HUES64 (cell line): ENCODE measurements around the gene CDC34.

Experiments
- H3K27ac ChIP-seq: 2 replicates; pipeline ENCODE4 v1.7.0; 2013; ENCODE audit warnings: low read depth, low read length, inconsistent platforms
- H3K27me3 ChIP-seq: 2 replicates; pipeline ENCODE4 v1.6.1; 2013; ENCODE audit warnings: mild to moderate bottlenecking, low read length; ENCODE audit not compliant: insufficient read depth
- H3K36me3 ChIP-seq: 2 replicates; pipeline ENCODE4 v1.6.1; 2013; ENCODE audit warnings: mild to moderate bottlenecking, low read length; ENCODE audit not compliant: insufficient read depth
- H3K4me1 ChIP-seq: 2 replicates; pipeline ENCODE4 v1.6.1; 2013; ENCODE audit warnings: mild to moderate bottlenecking, low read length, moderate library complexity; ENCODE audit not compliant: insufficient read depth
- H3K4me3 ChIP-seq: 2 replicates; pipeline ENCODE4 v1.5.1; 2013; ENCODE audit warnings: mild to moderate bottlenecking, low read length, moderate library complexity
- H3K9ac ChIP-seq: 2 replicates; pipeline ENCODE4 v1.6.1; 2013; ENCODE audit warnings: mild to moderate bottlenecking, low read depth, low read length
- H3K9me3 ChIP-seq: 2 replicates; pipeline ENCODE4 v1.6.1; 2013; ENCODE audit warnings: low read depth, low read length; ENCODE audit not compliant: insufficient read depth
- WGBS: fragments of 150-250, 120-280 bp; methylation state at CpG from one replicate; pipeline ENCODE4 v1.1.7; 2013; ENCODE audit warnings: missing lambda C conversion rate; 5-methylcytosine and 5-hydroxymethylcytosine counted together

CDC34 gene

DNA sequence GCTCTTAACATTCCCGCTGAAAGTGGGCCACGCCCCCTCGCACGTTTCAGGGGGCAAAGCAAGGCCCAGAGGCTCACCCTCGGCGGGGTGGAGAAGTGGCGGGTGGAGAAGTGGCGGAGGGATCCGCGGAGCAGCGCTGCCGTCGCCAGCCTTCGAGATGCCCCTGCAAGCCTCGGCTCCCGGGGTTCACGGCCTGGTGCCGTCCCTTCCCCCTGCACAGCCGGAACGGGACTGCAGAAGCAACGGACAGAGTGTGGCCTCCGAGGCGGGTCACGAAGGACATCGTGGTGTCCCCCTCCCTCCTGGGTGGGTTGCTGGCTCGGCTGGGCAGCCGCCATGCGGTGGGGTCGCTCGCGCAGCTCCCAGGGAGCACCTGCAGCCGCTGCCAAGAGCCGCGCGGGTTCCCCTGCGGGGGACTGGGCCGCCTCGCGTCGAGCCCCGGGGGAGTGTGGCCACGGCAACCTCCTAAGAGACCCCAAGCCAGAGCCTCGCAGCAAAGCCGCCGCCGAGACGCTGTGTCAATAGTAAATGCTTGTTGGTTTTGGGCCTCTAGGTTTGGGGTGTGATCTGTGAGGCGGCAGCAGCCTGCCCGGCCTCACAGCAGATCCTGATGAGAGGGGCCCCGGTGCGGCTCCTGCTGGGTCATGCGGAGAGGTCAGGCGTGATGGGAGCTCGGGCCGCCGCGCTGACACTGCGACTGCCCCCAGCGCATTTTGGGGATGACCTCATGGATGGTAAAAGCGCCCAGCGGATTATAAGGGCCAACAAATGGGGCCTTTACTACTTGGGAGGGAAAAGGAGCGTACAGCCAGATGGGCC is 18.8 kb upstream of the CDC34 start:
- H3K27me3 ChIP-seq: no peaks in the 10 kb centered on the region; the same call in 1 of the 2 replicates
- H3K9ac ChIP-seq: no peak overlapping the region
- no peak overlapping the region for H3K27ac ChIP-seq
- peaks cover 15% of the 10 kb centered on the region for H3K4me1 ChIP-seq
- WGBS: 23% methylated on average over 62 of the region's 62 CpGs
- no peak overlapping the region for H3K4me3 ChIP-seq
- no peaks in the 10 kb centered on the region for H3K9me3 ChIP-seq
- H3K36me3 ChIP-seq: peaks cover 8% of the 10 kb centered on the region

- no peaks in the 10 kb centered on the region; the same call in 1 of the 2 replicates for H3K27me3 ChIP-seq
- no peak overlapping the region for H3K27ac ChIP-seq
- no peaks in the 10 kb centered on the region for H3K9me3 ChIP-seq
- peaks cover 8% of the 10 kb centered on the region for H3K36me3 ChIP-seq
- H3K9ac ChIP-seq: no peak overlapping the region
- peaks cover 11% of the 10 kb centered on the region for H3K4me1 ChIP-seq
- no peak overlapping the region for H3K4me3 ChIP-seq
- 78% methylated on average over 10 of the region's 10 CpGs for WGBS
These were observed 18.0 kb upstream of the CDC34 start for GRCh38 chr19:513368-514165.

DNA sequence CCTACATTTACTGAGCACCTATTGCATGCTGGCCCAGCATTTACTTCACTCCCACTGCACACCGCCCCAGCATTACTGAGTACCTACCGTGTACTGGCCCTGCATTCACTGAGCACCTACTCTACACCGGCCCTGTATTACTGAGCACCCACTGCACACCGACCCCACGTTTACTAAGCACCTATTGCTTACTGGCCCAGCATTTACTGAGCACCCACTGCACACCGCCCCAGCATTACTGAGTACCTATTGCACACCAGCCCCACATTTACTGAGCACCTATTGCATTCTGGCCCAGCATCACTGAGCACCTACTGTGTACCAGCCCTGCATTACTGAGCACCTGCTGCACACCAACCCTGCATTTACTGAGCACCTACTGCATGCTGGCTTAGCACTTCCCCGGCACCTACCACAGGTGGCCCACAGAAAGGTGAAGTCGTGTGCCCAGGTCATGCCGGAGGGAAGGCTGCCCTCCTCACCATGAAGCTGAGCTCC is 17.3 kb upstream of the CDC34 start:
- Histone ChIP-seq H3K36me3 (peaks cover 6% of the 10 kb centered on the region), H3K9ac (no peak overlapping the region), H3K4me3 (no peak overlapping the region), H3K4me1 (peaks cover 11% of the 10 kb centered on the region), H3K9me3 (no peaks in the 10 kb centered on the region), H3K27me3 (no peaks in the 10 kb centered on the region; the same call in 1 of the 2 replicates), H3K27ac (no peak overlapping the region)
- WGBS: 93% methylated on average over 9 of the region's 9 CpGs

DNA sequence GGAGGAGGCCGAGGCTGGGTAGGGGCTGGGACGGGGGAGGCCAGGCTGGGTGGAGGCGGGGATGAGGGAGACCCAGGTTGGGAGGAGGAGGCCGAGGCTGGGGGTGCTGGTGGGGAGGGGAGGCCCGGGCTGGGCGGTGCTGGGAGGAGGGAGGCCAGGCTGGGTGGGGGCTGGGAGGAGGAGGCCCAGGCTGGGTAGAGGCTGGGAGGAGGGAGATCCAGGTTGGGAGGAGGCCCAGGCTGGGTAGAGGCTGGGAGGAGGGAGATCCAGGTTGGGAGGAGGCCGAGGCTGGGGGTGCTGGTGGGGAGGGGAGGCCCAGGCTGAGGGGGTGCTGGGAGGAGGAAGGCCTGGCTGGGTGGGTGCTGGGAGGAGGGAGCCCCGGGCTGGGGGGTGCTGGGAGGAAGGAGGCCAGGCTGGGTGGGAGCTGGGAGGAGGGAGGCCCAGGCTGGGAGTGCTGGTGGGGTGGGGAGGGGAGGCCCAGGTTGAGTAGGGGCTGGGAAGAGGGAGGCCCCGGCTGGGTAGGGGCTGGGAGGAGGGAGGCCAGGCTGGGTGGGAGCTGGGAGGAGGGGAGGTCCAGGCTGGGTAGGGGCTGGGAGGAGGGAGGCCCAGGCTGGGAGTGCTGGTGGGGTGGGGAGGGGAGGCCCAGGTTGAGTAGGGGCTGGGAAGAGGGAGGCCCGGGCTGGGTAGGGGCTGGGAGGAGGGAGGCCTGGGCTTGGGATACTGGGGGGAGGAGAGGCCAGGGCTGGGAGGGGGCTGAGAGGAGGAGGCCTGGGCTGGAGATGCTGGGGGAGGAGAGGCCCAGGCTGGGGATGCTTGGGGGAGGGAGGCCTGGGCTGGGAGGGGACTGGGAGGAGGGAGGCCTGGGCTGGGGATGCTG is 13.6 kb upstream of the CDC34 start:
- Histone ChIP-seq H3K9ac (no peak overlapping the region), H3K27ac (no peak overlapping the region), H3K4me1 (no peaks in the 10 kb centered on the region), H3K27me3 (no peaks in the 10 kb centered on the region; the same call in 1 of the 2 replicates), H3K36me3 (no peaks in the 10 kb centered on the region), H3K4me3 (no peak overlapping the region), H3K9me3 (peaks cover 12% of the 10 kb centered on the region; the same call in 1 of the 2 replicates)
- WGBS: 69% methylated on average over 10 of the region's 10 CpGs

DNA sequence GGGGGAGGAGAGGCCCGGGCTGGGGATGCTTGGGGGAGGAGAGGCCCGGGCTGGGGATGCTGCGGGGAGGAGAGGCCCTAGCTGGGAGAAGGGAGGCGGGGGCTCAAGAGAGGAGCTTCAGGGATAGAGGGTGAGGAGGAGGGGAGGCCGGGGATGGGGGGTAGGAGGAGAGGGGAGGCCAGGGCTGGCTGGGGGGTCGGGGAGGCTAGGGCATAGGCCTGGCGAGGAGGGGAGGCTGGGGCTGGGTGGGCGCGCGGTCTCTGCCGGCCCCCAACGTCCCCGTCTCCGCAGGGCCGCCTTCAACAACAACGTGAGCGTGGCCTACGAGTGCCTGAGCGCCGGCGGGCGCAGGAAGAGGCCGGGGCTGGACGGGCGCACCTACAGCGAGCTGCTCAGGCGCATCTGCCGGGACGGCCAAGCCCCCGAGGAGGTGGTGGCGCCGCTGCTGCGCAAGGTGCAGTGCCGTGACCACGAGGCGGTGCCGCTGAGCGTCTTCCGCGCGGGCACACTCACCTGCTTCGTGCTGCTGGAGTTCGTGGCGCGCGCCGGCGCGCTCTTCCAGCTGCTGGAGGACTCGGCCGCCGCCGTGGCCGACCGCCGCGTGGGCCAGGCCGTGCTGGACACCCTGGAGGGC is 12.8 kb upstream of the CDC34 start:
- H3K36me3 ChIP-seq: no peaks in the 10 kb centered on the region
- H3K9ac ChIP-seq: no peak overlapping the region
- H3K27me3 ChIP-seq: no peaks in the 10 kb centered on the region; the same call in 1 of the 2 replicates
- 35% methylated on average over 58 of the region's 58 CpGs for WGBS
- peaks cover 12% of the 10 kb centered on the region; the same call in 1 of the 2 replicates for H3K9me3 ChIP-seq
- H3K4me1 ChIP-seq: no peaks in the 10 kb centered on the region
- H3K4me3 ChIP-seq: no peak overlapping the region
- no peak overlapping the region for H3K27ac ChIP-seq

DNA sequence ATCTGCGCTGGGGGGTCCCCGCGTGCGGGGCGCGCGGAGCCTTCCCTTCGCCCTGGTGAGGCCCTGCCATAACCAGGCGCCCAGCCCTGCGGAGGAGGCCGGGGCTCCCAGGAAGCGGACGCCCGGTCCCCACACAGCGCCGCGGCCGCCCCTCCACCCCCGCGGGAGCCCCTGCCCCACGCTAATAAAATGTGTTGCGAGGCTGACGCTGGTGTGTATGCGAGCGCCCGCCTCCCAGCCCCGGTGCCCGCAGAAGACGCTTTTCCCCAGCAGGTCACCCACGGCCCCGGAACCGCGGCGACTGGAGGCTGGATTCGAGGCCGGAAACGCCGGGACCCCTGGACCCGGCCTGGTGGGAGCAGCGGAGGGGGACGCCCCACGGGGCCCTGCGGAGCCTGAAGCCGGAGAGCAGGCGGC is 12.1 kb upstream of the CDC34 start:
- Histone ChIP-seq H3K4me1 (no peaks in the 10 kb centered on the region), H3K9ac (no peak overlapping the region), H3K4me3 (no peak overlapping the region), H3K27ac (no peak overlapping the region), H3K36me3 (no peaks in the 10 kb centered on the region), H3K9me3 (peaks cover 12% of the 10 kb centered on the region; the same call in 1 of the 2 replicates), H3K27me3 (no peaks in the 10 kb centered on the region)
- WGBS: 91% methylated on average over 45 of the region's 45 CpGs

DNA sequence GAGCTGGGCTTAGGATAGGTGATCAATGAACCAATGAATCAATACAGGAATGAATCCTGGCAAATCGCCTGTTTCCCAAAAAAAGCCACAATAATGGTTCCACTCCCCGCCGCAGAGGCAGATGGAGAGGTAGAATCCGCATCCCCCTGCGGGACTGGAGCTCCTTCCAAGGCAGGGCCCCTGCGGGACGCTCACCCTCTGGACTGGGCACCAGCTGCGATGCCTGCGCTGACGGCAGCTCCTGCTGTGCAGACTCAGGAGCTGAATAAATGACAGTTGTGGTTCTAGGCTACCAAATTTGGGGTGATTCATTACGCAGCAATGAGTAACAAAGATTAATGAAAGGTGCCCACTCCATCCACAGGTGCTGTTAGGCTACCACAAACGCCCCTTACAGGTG is 8.8 kb upstream of the CDC34 start:
- WGBS: 92% methylated on average over 12 of the region's 12 CpGs
- H3K27ac ChIP-seq: no peak overlapping the region
- peaks cover 5% of the 10 kb centered on the region; the same call in 1 of the 2 replicates for H3K27me3 ChIP-seq
- no peaks in the 10 kb centered on the region for H3K36me3 ChIP-seq
- no peak overlapping the region for H3K4me3 ChIP-seq
- H3K4me1 ChIP-seq: 0 out of 2 replicates have a peak, but pooled peaks cover 4% of the 10 kb centered on the region
- no peak overlapping the region for H3K9ac ChIP-seq
- H3K9me3 ChIP-seq: peaks cover 12% of the 10 kb centered on the region; the same call in 1 of the 2 replicates

GRCh38 chr19:524062-524674 is 7.4 kb upstream of the CDC34 start:
- Histone ChIP-seq H3K9me3 (peaks cover 12% of the 10 kb centered on the region; the same call in 1 of the 2 replicates), H3K4me3 (no peak overlapping the region), H3K4me1 (0 out of 2 replicates have a peak, but pooled peaks cover 4% of the 10 kb centered on the region), H3K27me3 (peaks cover 5% of the 10 kb centered on the region; the same call in 1 of the 2 replicates), H3K27ac (no peak overlapping the region), H3K36me3 (no peaks in the 10 kb centered on the region), H3K9ac (no peak overlapping the region)
- WGBS: 79% methylated on average over 29 of the region's 29 CpGs

- H3K4me1 ChIP-seq: 0 out of 2 replicates have a peak, but pooled peaks cover 4% of the 10 kb centered on the region
- peaks cover 5% of the 10 kb centered on the region; the same call in 1 of the 2 replicates for H3K27me3 ChIP-seq
- 72% methylated on average over 16 of the region's 18 CpGs for WGBS
- no peaks in the 10 kb centered on the region for H3K36me3 ChIP-seq
- H3K9me3 ChIP-seq: peaks cover 12% of the 10 kb centered on the region; the same call in 1 of the 2 replicates
- no peak overlapping the region for H3K27ac ChIP-seq
- no peak overlapping the region for H3K9ac ChIP-seq
- H3K4me3 ChIP-seq: no peak overlapping the region
These were observed 6.5 kb upstream of the CDC34 start for GRCh38 chr19:525029-525428.
